Mucosa of descending colon (tissue), 3 donors: Measurements from ENCODE around the gene FRMD4A. TPM values are rescaled to one million over a fixed set of nuclear protein-coding genes. Genes with fewer than 3 reads are reported as not detected.

Source experiments
- ATAC-seq: fragments of 200-7000 bp; cut with Tn5 transposase; one replicate; pipeline ENCODE4 v1.9.1; 2020; ENCODE audit warnings: mild to moderate bottlenecking, moderate library complexity
- DNase-seq, 3 donors: peaks; one replicate each; pipeline ENCODE4 v3.0.0-alpha.2; 2020
- H3K36me3 ChIP-seq: fragments of 200-600 bp; one replicate; pipeline ENCODE4 v1.8.0; 2021; ENCODE audit warnings: low read depth, mild to moderate bottlenecking
- H3K4me1 ChIP-seq: fragments of 200-600 bp; one replicate; pipeline ENCODE4 v1.8.0; 2021; ENCODE audit warnings: low read depth, mild to moderate bottlenecking
- H3K4me3 ChIP-seq: fragments of 200-600 bp; one replicate; pipeline ENCODE4 v1.8.0; 2021; ENCODE audit warnings: mild to moderate bottlenecking
- H3K9me3 ChIP-seq: fragments of 200-600 bp; one replicate; pipeline ENCODE4 v1.8.0; 2021; ENCODE audit warnings: mild to moderate bottlenecking
- intact Hi-C, 2 donors: fragments of 100-400 bp; cut with DNase I in 1 of 2; cut with micrococcal nuclease in 1 of 2; formaldehyde crosslinking; loops; one replicate each; pipeline versions ENCODE4 v1.11.0 to v1.11.1; 2022; cut with DNase I, micrococcal nuclease
- total RNA-seq, 3 donors: library from RNA; stranded (reverse); fragmentation: NEBNext Ultra II Directional in 2 of 3; extraction: Animal tissue kit (Norgen Biotek cat#: 25700) in 2 of 3; gene quantifications; one replicate each; pipeline versions ENCODE4 v1.2.1 to v1.2.4, GENCODE V29; 2021 to 2023
- TF ChIP-seq, protein P1 (sequence below): fragments of 200-600 bp; IDR thresholded peaks from one replicate; pipeline ENCODE4 v1.8.0; 2022; ENCODE audit warnings: antibody characterized with exemption, mild to moderate bottlenecking
- donor health status: DM: no; HTN: no; CAD: no; lungs with moderate emphysema.
- donor health status: DM: no; HTN: no; CAD: no.
- donor health status: DM: no; HTN: yes; CAD: no.

The FRMD4A gene
- total RNA-seq, 3 donors from 2014 or later = 9.8 to 40.6 (median 17.2) TPM

DNA sequence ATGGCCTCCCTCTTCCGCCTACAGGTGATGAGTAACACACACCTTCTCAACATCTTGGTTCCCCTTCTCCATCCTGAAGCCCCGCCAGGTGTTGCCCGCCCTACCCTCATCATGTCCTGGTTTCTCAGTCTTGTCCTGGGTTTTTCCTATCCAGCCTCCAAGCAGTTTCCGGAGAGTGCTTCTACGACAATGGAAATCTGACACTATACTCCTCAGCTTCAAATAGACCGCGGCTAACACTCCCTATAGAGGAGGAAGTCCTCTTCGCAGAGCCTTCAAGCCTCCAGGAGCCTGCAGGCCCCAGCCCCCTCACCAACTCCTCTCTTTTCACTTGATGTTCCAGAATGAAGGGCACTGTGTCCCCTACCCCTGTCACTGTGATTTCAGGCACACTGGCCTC is 596.6 kb downstream of the FRMD4A start:
- no peak for DNase-seq
- no peak for ATAC-seq
- TF ChIP-seq, protein P1, sequence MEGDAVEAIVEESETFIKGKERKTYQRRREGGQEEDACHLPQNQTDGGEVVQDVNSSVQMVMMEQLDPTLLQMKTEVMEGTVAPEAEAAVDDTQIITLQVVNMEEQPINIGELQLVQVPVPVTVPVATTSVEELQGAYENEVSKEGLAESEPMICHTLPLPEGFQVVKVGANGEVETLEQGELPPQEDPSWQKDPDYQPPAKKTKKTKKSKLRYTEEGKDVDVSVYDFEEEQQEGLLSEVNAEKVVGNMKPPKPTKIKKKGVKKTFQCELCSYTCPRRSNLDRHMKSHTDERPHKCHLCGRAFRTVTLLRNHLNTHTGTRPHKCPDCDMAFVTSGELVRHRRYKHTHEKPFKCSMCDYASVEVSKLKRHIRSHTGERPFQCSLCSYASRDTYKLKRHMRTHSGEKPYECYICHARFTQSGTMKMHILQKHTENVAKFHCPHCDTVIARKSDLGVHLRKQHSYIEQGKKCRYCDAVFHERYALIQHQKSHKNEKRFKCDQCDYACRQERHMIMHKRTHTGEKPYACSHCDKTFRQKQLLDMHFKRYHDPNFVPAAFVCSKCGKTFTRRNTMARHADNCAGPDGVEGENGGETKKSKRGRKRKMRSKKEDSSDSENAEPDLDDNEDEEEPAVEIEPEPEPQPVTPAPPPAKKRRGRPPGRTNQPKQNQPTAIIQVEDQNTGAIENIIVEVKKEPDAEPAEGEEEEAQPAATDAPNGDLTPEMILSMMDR = no peak
- no peak overlapping the region for H3K4me3 ChIP-seq
- no peaks in the 10 kb centered on the region for H3K36me3 ChIP-seq
- no peaks in the 10 kb centered on the region for H3K4me1 ChIP-seq
- H3K9me3 ChIP-seq = no peaks in the 10 kb centered on the region
- intact Hi-C loops = no loop called here

DNA sequence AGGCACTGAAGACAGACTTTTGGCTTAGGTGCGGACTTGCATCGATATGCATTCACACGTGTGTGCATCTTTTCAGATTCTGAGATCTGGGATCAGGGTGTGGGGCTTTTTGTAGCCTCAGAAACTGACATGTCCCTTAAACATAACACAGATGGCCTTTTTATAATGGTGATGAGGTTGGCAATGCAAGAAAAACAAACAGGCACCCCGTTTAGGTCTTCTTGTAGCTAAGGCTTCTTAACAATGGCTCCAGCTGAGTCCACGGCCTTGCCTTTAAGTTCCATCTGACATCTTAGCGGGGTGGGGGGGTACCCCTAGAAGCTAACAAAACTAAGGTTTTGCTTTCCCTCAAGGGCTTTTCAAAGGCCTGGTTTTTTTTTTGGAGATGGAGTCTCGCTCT is 597.7 kb downstream of the FRMD4A start:
- DNase-seq = no peak
- intact Hi-C loops = no loop called here
- TF ChIP-seq, protein P1 = no peak
- no peak for ATAC-seq
- H3K4me1 ChIP-seq = no peaks in the 10 kb centered on the region
- H3K9me3 ChIP-seq = no peaks in the 10 kb centered on the region
- no peak overlapping the region for H3K4me3 ChIP-seq
- H3K36me3 ChIP-seq = no peaks in the 10 kb centered on the region

DNA sequence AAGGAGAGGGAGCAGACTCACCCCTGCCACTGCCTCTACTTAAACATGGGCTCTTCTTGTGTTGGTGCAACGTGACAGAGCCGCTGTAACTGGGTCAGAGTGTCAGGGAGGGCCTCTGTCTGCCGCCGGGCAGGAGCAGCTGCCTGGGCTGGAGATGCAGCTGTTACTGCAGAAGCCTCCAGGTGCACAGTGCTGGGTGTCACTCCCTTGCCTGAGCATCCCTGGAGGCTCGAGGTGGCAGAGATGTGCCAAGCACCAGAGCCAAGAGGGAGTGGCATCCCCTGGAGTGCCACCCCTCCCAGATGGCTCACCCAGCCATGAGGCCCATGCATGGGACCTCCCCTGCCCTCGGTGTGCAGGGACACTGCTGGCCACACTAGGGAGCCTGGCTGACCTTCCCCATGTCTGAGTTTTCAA is 598.3 kb downstream of the FRMD4A start:
- H3K36me3 ChIP-seq = no peaks in the 10 kb centered on the region
- ATAC-seq (peak; percentile 31), DNase-seq (no peak)
- TF ChIP-seq, protein P1 = no peak
- no peaks in the 10 kb centered on the region for H3K9me3 ChIP-seq
- H3K4me3 ChIP-seq = no peak overlapping the region
- intact Hi-C loops = no loop called here
- H3K4me1 ChIP-seq = no peaks in the 10 kb centered on the region

DNA sequence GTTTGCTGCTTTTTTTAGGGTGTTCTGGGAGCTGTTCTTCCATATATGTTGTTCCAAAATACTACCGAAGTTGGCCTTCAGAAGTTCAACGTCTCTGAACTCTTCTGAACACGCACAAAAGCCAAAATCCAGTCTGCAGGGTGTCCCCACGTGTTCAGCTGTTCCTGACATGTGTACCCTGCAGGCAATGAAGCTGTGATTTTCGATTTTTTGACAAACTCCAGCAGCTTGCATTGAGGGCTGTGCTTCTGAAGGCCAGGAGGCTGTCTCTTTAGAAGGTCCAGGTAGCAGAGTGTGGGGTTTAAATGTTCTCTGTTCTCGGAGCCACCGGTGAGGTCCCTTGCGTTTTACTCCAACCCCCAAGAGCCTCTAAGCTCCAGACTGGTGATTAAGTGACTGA is 598.9 kb downstream of the FRMD4A start:
- Histone ChIP-seq H3K4me1 (no peaks in the 10 kb centered on the region), H3K4me3 (no peak overlapping the region), H3K36me3 (no peaks in the 10 kb centered on the region), H3K9me3 (no peaks in the 10 kb centered on the region)
- TF ChIP-seq, protein P1 = no peak
- no peak for ATAC-seq
- no peak for DNase-seq
- intact Hi-C loops = no loop called here

DNA sequence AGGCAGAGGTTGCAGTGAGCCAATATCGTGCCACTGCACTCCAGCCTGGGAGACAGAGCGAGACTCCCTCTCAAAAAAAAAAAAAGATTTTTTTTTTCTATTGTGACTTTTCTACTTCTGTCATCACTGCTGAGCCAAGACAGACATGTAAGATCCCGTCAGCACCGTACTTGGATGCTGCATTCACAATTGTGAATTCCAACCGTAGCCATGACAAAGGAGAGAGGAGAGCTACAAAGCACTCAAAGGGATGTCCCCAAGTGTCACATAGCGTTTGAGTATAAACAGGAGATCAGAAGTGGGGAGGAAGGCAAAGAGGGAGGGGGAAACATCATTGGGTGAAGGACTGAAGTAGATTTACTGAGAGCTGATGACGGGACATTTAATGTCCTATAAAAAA is 599.8 kb downstream of the FRMD4A start:
- Histone ChIP-seq H3K4me3 (no peak overlapping the region), H3K4me1 (no peaks in the 10 kb centered on the region), H3K9me3 (no peaks in the 10 kb centered on the region), H3K36me3 (no peaks in the 10 kb centered on the region)
- ATAC-seq (no peak), DNase-seq (no peak)
- intact Hi-C loops = no loop called here
- TF ChIP-seq, protein P1 = no peak

- Histone ChIP-seq H3K9me3 (no peaks in the 10 kb centered on the region), H3K36me3 (no peaks in the 10 kb centered on the region), H3K4me1 (no peaks in the 10 kb centered on the region), H3K4me3 (no peak overlapping the region)
- intact Hi-C loops = no loop called here
- DNase-seq = no peak
- TF ChIP-seq, protein P1 = no peak
- ATAC-seq = no peak
Observed at GRCh38 chr10:13730306-13730652, 600.4 kb downstream of the FRMD4A start.
